ENCODE results near the gene VEGFC.

DNA sequence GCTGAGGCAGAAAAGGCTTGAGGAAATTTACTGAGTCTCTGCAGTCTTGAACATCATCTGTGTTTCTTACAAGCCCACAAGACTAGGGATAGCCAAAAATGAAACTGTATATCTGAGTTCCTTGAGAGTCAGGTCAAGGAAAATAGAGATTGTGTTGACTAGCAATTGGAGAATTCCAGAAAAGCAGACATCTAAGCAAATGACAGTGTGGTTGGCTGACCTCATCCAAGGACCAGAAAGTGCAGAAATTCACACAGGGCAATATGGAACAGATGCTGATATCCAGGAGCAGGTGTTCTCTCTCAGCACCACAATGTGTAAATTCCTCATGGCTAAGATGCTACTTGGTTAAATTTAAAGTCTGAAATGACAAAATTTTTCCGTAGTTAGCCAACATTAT, 146.4 kb downstream of the VEGFC start:
- TF ChIP-seq, protein P1, sequence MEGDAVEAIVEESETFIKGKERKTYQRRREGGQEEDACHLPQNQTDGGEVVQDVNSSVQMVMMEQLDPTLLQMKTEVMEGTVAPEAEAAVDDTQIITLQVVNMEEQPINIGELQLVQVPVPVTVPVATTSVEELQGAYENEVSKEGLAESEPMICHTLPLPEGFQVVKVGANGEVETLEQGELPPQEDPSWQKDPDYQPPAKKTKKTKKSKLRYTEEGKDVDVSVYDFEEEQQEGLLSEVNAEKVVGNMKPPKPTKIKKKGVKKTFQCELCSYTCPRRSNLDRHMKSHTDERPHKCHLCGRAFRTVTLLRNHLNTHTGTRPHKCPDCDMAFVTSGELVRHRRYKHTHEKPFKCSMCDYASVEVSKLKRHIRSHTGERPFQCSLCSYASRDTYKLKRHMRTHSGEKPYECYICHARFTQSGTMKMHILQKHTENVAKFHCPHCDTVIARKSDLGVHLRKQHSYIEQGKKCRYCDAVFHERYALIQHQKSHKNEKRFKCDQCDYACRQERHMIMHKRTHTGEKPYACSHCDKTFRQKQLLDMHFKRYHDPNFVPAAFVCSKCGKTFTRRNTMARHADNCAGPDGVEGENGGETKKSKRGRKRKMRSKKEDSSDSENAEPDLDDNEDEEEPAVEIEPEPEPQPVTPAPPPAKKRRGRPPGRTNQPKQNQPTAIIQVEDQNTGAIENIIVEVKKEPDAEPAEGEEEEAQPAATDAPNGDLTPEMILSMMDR (IDR thresholded peaks at IDR 0.05), result no peak
- TF ChIP-seq EZH2 (IDR thresholded peaks at IDR 0.05; ENCODE audit: borderline replicate concordance, insufficient read depth, low read depth, low read length, poor library complexity, severe bottlenecking), result no peak

Measured in B cell (primary cell).